ENCODE results near the gene ZMYM4.
"Not testable (repeated sequence)": the region's sequence is repeated elsewhere in the genome, so short reads cannot be mapped to it uniquely, and the experiment has no call there.

Gene ZMYM4

GRCh38 chr1:35319988-35320713 is 51.6 kb downstream of the ZMYM4 start:
- no peak for TF ChIP-seq CTCF (IDR thresholded peaks at IDR 0.05; ENCODE audit: low read depth, low read length)

GRCh38 chr1:35320937-35321336 is 52.4 kb downstream of the ZMYM4 start:
- TF ChIP-seq CTCF (IDR thresholded peaks at IDR 0.05; ENCODE audit: low read depth, low read length): no peak
- no peak for DNase-seq (ENCODE audit: low read depth in 2 of 2)
- no peak overlapping the region for H3K4me3 ChIP-seq (replicated peaks in 1 of 2; ENCODE audit: low read depth in 2 of 2, low read length in 2 of 2)

More at GRCh38 chr1:35319988-35320713, 51.6 kb downstream of the ZMYM4 start:
- DNase-seq (ENCODE audit: low read depth in 2 of 2): peak; percentile 40 to 83
- no peak overlapping the region for H3K4me3 ChIP-seq (replicated peaks in 1 of 2; ENCODE audit: low read depth in 2 of 2, low read length in 2 of 2)

GRCh38 chr1:35324486-35324885 is 56.0 kb downstream of the ZMYM4 start:
- no peak overlapping the region for H3K4me3 ChIP-seq (replicated peaks in 1 of 2; ENCODE audit: low read depth in 2 of 2, low read length in 2 of 2)
- DNase-seq (ENCODE audit: low read depth in 2 of 2): peak; percentile 46 to 67
- TF ChIP-seq CTCF (IDR thresholded peaks at IDR 0.05; ENCODE audit: low read depth, low read length): no peak

GRCh38 chr1:35326246-35326866 is 57.8 kb downstream of the ZMYM4 start:
- no peak for DNase-seq (ENCODE audit: low read depth in 2 of 2)
- TF ChIP-seq CTCF (IDR thresholded peaks at IDR 0.05; ENCODE audit: low read depth, low read length): no peak
- no peak overlapping the region for H3K4me3 ChIP-seq (replicated peaks in 1 of 2; ENCODE audit: low read depth in 2 of 2, low read length in 2 of 2)

- H3K4me3 ChIP-seq (replicated peaks in 1 of 2; ENCODE audit: low read depth in 2 of 2, low read length in 2 of 2); DNase-seq (ENCODE audit: low read depth in 2 of 2): not testable (repeated sequence)
These were observed 63.1 kb downstream of the ZMYM4 start for GRCh38 chr1:35331618-35332017.

GRCh38 chr1:35334485-35334884 is 66.0 kb downstream of the ZMYM4 start:
- H3K4me3 ChIP-seq (replicated peaks in 1 of 2; ENCODE audit: low read depth in 2 of 2, low read length in 2 of 2): no peak overlapping the region
- TF ChIP-seq CTCF (IDR thresholded peaks at IDR 0.05; ENCODE audit: low read depth, low read length): no peak

GRCh38 chr1:35340519-35340918 is 72.0 kb downstream of the ZMYM4 start:
- TF ChIP-seq CTCF (IDR thresholded peaks at IDR 0.05; ENCODE audit: low read depth, low read length): no peak
- H3K4me3 ChIP-seq (replicated peaks in 1 of 2; ENCODE audit: low read depth in 2 of 2, low read length in 2 of 2): no peak overlapping the region
- no peak for DNase-seq (ENCODE audit: low read depth in 2 of 2)

More at GRCh38 chr1:35334485-35334884, 66.0 kb downstream of the ZMYM4 start:
- DNase-seq (ENCODE audit: low read depth in 2 of 2): no peak

All from cardiac fibroblast (primary cell).